Measurements from ENCODE around the gene CBX4.

The CBX4 gene

GRCh38 chr17:79785900-79786810 lies 53.1 kb downstream of the CBX4 start:
- DNase-seq (ENCODE audit: low spot score), result no peak

GRCh38 chr17:79785017-79785899 lies 54.0 kb downstream of the CBX4 start:
- DNase-seq (ENCODE audit: low spot score), result no peak

- no peak for DNase-seq (ENCODE audit: low spot score)
Measured at GRCh38 chr17:79784353-79785016, 54.8 kb downstream of the CBX4 start.

GRCh38 chr17:79783891-79784290 lies 55.3 kb downstream of the CBX4 start:
- no peak for DNase-seq (ENCODE audit: low spot score)

Data from GM03348 (cell line).